ENCODE results near the gene SLC12A8. TPM values are rescaled to one million over a fixed set of nuclear protein-coding genes. Genes with fewer than 3 reads are reported as not detected.

SLC12A8 gene
- total RNA-seq, 1 donor from 2014 or later: 3.0 TPM

DNA sequence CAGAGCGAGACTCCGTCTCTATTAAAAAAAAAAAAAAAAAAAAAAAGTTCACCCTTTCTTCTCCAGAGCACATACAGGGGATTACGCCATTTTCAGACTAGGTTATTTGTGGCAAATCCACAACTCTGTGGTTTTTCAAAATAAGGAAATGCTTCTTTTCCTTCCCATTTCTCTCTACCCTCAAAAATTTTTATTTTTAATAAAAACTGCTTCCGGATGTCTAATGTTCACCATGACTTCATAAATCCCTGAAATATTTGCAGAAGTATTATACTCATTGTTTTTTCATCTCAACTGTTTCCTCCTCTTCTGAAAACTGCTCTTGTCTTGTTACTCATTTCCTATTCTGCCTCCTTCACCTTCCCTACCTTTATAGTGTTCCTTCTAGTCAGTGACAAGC, 45.0 kb upstream of the SLC12A8 start:
- Mint-ChIP-seq H3K4me1 (ENCODE audit: unreplicated experiment) (no peaks in the 10 kb centered on the region), H3K36me3 (ENCODE audit: unreplicated experiment) (peaks cover 38% of the 10 kb centered on the region), H3K27ac (ENCODE audit: unreplicated experiment) (no peak overlapping the region), H3K27me3 (ENCODE audit: unreplicated experiment) (no peaks in the 10 kb centered on the region), H3K9me3 (ENCODE audit: unreplicated experiment) (peaks cover 11% of the 10 kb centered on the region), H3K4me3 (ENCODE audit: unreplicated experiment) (no peak overlapping the region)
- no peak for DNase-seq (ENCODE audit: extremely low spot score, unreplicated experiment)
- no peak for TF ChIP-seq CTCF (IDR thresholded peaks at IDR 0.05)

DNA sequence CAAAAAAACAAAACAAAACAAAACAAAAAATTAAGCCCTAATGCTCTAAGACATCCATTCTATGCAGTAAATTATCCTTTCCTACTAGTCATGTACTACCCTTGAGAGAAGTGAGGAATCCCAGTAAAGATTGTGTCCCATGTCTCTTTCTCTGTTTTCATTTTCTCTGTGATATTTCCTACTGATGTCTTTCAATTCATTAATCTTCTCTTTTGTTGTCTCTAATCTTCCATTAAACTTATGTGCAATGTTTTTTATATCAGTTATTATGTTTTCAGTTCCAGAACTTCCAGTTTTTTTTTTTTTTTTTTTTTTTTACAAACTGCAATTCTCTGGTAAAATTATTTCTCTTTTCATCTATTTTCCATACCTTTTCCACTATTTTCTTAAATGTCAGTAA, 44.1 kb upstream of the SLC12A8 start:
- no peaks in the 10 kb centered on the region for H3K27me3 Mint-ChIP-seq (ENCODE audit: unreplicated experiment)
- DNase-seq (ENCODE audit: extremely low spot score, unreplicated experiment): no peak
- H3K4me3 Mint-ChIP-seq (ENCODE audit: unreplicated experiment): no peak overlapping the region
- no peak for TF ChIP-seq CTCF (IDR thresholded peaks at IDR 0.05)
- H3K9me3 Mint-ChIP-seq (ENCODE audit: unreplicated experiment): peaks cover 11% of the 10 kb centered on the region
- H3K4me1 Mint-ChIP-seq (ENCODE audit: unreplicated experiment): no peaks in the 10 kb centered on the region
- H3K27ac Mint-ChIP-seq (ENCODE audit: unreplicated experiment): no peak overlapping the region
- H3K36me3 Mint-ChIP-seq (ENCODE audit: unreplicated experiment): peaks cover 40% of the 10 kb centered on the region

DNA sequence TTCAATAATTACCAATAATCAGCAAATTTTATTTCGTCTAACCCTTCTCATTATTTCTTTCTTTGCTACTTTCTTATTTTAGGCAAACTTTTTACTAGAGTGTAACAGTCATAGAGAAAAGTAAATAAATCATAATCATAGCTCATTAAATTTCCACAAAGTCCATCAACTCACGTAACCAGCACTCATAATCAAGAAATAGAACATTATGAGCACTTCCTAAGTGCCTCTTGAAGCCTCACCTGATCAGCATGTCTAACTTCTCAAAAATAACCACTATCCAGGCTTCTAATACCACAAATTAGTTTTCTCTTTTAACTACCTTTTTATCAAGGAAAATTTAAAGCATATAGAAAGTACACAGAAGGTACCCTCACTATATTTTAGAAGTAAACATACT, 38.4 kb upstream of the SLC12A8 start:
- no peaks in the 10 kb centered on the region for H3K9me3 Mint-ChIP-seq (ENCODE audit: unreplicated experiment)
- no peaks in the 10 kb centered on the region for H3K4me1 Mint-ChIP-seq (ENCODE audit: unreplicated experiment)
- H3K4me3 Mint-ChIP-seq (ENCODE audit: unreplicated experiment): no peak overlapping the region
- TF ChIP-seq CTCF (IDR thresholded peaks at IDR 0.05): no peak
- DNase-seq (ENCODE audit: extremely low spot score, unreplicated experiment): no peak
- H3K27me3 Mint-ChIP-seq (ENCODE audit: unreplicated experiment): no peaks in the 10 kb centered on the region
- no peak overlapping the region for H3K27ac Mint-ChIP-seq (ENCODE audit: unreplicated experiment)
- H3K36me3 Mint-ChIP-seq (ENCODE audit: unreplicated experiment): peaks cover 26% of the 10 kb centered on the region

- H3K36me3 Mint-ChIP-seq (ENCODE audit: unreplicated experiment): peaks cover 29% of the 10 kb centered on the region
- H3K27me3 Mint-ChIP-seq (ENCODE audit: unreplicated experiment): no peaks in the 10 kb centered on the region
- no peak for DNase-seq (ENCODE audit: extremely low spot score, unreplicated experiment)
- H3K9me3 Mint-ChIP-seq (ENCODE audit: unreplicated experiment): peaks cover 3% of the 10 kb centered on the region
- H3K4me1 Mint-ChIP-seq (ENCODE audit: unreplicated experiment): no peaks in the 10 kb centered on the region
- H3K4me3 Mint-ChIP-seq (ENCODE audit: unreplicated experiment): no peak overlapping the region
- no peak overlapping the region for H3K27ac Mint-ChIP-seq (ENCODE audit: unreplicated experiment)
- TF ChIP-seq CTCF (IDR thresholded peaks at IDR 0.05): no peak
These were observed 33.7 kb upstream of the SLC12A8 start for GRCh38 chr3:125246237-125246636.

DNA sequence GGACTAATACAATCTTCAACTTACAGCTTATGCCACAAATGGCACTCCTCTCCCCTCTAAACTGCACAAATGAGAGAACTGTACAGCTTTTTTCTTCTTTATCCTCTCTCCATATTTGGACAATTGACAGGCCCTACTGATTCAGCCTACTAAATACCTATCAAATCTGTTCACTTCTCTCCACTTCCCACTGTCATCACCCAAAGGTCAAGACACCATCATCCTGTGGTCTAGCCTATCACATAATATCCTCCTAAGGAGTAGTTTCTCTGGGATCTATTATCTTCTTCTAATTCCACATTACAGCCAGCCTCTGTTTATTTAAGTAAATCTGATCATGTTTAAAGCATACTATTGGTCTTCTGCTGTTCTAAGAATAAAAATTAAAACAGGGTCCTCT, 33.0 kb upstream of the SLC12A8 start:
- no peak overlapping the region for H3K27ac Mint-ChIP-seq (ENCODE audit: unreplicated experiment)
- no peak for TF ChIP-seq CTCF (IDR thresholded peaks at IDR 0.05)
- DNase-seq (ENCODE audit: extremely low spot score, unreplicated experiment): no peak
- H3K4me3 Mint-ChIP-seq (ENCODE audit: unreplicated experiment): no peak overlapping the region
- H3K9me3 Mint-ChIP-seq (ENCODE audit: unreplicated experiment): peaks cover 3% of the 10 kb centered on the region
- peaks cover 3% of the 10 kb centered on the region for H3K4me1 Mint-ChIP-seq (ENCODE audit: unreplicated experiment)
- peaks cover 28% of the 10 kb centered on the region for H3K36me3 Mint-ChIP-seq (ENCODE audit: unreplicated experiment)
- no peaks in the 10 kb centered on the region for H3K27me3 Mint-ChIP-seq (ENCODE audit: unreplicated experiment)

Measured in osteocyte (in vitro differentiated cells).